Stimulated activated CD4-positive, alpha-beta T cell treated with anti-CD3 and anti-CD28 coated beads, Interleukin-2, amount 100 ng/mL, for 24 hours (primary cell): ENCODE measurements around the gene THTPA.

Experiments used
- DNase-seq, 2 donors: peaks; one replicate each; pipeline ENCODE4 v3.0.0-alpha.2; 2020

The THTPA gene

GRCh38 chr14:23551266-23552028 is 4.6 kb upstream of the THTPA start, which contains the start of gene ZFHX2:
ZFHX2 (minus strand) TSS chr14:23551765; CDS start chr14:23535325, 16,440 bp downstream.
- DNase-seq, result peak; percentile 84 to 90

DNA sequence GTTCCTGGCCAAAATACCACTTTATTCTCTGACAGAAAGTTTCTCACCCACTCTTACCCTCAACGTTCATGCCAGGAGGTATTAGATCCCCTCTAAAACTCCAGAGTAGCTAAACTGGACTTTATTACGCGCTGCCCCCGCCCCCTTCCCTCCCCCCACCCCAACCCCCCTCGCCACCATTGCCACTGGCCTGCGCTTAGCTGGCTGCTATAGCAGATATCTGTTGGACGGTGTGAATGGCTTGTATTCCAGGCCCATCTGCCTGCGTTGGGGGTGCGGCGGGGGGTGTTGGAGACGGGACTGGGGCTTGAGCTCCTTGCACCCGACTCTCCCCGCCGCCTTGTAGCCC is 564 bp upstream of the THTPA start:
- DNase-seq, result no peak

DNA sequence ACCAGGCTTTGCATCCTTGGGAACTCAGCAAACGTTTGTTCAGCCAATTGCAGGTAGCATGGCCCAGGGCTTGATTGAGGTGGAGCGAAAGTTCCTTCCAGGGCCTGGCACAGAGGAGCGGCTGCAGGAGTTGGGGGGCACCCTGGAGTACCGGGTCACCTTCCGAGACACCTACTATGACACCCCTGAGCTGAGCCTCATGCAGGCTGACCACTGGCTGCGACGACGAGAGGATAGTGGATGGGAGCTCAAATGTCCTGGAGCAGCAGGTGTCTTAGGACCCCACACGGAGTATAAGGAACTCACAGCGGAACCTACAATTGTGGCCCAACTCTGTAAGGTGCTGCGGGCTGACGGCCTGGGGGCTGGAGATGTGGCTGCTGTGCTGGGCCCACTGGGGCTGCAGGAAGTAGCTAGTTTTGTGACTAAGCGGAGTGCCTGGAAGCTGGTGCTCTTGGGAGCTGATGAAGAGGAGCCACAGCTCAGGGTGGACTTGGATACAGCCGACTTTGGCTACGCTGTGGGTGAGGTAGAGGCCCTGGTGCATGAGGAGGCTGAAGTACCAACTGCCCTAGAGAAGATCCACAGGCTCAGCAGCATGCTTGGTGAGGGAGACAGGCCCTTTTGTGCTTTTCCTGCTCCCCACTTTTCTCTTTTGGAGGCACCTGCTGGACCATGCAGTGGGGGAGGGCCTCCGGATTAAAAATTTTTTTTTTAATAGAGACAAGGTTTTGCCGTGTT is 799 bp downstream of the THTPA start:
- no peak for DNase-seq

GRCh38 chr14:23557521-23557920 is 1.4 kb downstream of the THTPA start:
- no peak for DNase-seq

DNA sequence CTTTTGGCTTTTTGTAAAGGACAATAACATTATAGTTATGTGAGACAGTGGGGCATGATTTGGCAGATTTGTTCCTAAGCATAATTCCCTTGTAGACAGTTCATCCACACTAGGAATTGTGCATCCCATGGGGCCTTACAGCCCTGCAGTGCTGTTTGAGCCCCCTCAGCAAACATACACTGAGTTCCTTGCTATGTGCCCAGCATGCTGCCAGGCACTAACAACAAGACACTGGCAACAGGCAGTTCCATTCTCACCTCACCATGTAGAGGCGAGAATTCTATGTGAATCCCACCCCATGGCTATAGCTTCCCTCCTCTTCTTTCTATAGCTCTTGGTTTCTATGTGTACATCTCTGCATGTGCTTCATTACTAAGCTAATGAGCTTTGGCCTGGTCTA is 1.9 kb downstream of the THTPA start:
- DNase-seq, result no peak

DNA sequence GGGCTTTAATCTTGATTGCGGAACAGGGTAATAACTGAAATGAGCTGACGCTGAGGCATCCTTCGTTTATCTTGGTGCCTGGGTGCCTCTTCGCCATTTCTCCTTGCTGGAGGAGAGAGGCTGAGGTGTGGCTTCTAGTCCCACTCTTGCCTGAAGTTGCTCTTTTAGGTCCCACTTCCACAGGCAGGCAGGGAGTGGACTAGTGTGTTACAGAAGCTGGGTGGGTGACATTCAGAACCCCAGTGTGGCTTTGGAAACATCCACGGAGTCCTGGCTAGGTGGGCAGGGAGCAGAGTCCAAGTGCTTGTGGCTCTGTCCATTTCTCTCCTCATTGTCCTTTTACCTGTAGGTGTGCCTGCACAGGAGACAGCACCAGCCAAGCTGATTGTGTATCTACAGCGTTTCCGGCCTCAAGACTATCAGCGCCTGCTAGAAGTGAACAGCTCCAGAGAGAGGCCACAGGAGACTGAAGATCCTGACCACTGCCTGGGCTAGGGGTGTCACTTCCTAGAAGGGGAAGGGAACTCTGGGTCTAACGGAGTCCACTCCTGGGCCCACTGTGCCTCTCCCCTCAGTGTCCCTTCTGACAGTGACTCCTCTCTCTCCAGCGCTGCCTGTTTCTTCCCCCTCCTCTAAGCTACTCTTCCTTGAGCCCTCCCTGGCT is 2.4 kb downstream of the THTPA start:
- no peak for DNase-seq

- peak; percentile 78 to 81 for DNase-seq
Measured at GRCh38 chr14:23559010-23559925, 3.2 kb downstream of the THTPA start.

DNA sequence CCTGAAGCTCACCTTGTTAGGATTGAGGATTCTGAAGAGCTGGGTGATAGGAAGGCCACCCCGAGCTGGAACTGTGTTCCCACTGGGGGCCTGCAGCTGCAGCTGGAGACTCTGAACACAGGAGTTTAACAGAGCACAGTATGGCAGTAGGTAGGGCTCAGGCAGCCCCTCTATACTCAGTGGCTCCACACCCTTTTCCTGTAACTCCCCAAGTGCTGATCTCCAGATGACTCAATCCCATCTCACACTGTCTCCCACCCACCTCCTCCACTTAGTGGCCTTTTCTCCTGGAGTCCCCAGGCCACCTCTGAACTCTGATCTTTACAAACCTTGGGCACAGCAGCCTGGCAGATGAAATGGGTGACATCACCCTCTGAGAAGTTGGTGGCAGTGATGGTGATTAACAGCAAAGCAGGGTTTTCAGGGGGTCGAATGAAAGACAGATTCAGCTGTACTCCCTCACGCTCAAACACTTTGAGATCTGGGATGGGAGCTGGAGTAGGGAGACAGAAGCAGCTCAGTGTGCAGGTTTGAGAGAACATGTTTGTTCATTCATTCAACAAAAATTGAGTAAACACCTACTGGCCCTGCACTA is 4.0 kb downstream of the THTPA start:
- no peak for DNase-seq

GRCh38 chr14:23561259-23561658 is 5.2 kb downstream of the THTPA start:
- no peak for DNase-seq

GRCh38 chr14:23561873-23562821 is 6.1 kb downstream of the THTPA start:
- DNase-seq, result no peak

DNA sequence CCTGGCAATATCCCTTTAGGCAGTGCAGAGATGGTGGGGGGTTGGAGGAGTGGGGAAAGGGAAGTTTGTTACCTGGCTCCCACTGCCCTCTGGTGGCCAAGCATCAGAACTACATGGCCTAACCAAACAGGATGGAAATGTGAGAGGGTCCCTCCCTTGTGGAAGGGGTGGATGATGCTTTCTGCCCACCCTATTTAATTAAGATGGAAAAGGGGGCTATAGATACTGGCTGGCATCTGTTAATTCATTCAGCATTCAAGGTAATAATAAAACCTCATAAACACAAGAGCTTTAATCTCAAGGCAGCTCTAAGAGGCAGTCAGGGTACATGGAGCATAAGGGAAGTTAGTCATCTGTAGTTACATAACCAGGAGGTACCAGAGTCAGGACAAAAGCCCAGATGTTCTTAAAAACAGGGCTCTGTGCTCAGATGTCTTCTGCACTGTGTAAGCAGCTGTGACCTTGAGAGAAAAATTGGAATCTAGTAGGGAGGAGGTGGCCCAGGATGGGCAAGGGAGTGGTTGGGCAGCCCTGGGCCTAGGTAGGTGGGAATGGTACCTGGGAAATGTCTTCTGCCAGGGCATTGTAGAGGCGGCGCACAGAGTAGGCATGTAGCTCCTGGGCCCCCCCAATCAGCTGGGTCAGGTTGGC is 6.9 kb downstream of the THTPA start:
- DNase-seq, result peak; percentile 67 to 70

- DNase-seq, result no peak
Measured at GRCh38 chr14:23563473-23564180, 7.6 kb downstream of the THTPA start.

DNA sequence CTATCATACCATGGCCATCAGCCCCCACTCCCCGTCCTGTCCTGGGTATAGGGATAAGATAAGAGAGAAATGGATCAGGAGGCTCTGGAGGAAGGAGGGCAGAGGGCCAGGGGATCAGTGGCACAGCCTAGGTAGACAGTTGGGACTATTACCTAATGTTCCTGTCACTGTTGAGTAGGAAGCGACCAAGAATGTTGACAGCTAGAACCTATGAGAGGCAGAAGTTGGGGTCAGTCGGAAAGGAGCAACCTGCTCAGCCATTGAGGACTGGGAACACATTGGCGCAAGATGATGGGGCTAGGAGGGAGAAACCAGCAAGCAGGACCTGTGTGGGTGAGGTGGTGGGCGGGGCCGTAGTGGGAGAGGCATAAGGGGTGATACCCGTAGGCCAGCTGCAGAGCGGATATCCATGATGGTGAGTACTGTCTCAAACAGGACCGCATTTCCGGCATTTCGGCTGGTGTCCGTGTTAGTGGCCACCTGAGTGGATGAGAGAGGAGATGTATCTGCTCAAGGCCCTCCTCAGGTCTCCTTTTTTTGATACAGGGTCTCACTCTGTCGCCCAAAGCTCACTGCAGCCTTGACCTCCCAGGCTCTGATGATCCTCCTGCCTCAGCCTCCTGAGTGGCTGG is 8.2 kb downstream of the THTPA start:
- DNase-seq, result no peak

DNA sequence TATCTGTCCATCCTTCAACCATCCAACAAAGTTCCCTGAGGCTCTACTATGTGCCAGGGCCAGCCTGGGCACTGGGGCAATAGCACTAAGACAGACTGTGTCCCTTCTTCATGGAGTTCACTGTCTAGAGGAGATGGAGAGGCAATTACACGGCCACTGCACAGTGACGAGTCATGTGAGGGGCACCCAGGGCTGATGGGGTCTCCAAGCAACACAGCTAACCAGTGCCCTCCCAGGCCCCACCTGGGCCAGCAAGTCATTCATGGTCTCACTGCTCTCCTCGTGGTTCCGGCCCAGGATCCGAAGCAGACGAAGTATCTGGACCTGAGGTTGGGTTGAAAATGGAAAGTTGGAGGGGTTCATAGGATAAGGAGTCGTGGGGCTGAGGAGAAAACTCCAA is 8.8 kb downstream of the THTPA start:
- no peak for DNase-seq

- no peak for DNase-seq
Measured at GRCh38 chr14:23565626-23566025, 9.6 kb downstream of the THTPA start.

DNA sequence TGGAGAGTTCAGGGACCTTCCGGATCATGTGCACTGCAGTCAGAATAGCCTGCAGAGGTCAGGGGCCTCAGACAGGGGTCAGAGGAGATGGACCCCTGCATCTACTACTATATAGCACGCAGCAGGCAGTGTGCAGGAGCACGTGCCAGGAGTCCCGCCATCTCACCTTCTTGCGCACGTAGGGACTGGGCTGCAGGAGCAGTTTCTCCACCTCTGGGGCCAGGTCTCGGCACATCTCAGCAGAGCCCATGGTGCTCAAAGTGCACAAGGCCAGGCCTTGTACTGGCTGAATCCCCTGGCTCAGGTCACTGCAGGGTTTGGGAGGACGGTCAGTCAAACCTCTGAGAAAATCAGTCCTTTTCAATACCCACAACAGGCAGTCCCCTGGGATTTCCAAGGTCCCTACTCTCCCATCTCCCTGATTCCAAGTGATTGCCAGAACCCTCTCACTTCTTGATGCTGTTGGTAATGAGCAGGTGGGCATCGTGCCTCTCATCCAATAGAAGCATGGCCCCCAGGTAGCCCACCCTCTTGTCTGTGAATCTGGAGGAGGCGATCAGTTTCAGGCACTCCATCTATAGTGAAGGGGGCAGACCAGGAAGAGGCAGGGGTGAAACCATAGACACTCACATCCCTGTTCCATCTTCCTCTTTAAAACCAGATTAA is 10.2 kb downstream of the THTPA start:
- DNase-seq, result no peak

- no peak for DNase-seq
Measured at GRCh38 chr14:23566778-23567185, 10.7 kb downstream of the THTPA start.

GRCh38 chr14:23567186-23568020 is 11.3 kb downstream of the THTPA start, which contains the start of gene AP1G2:
AP1G2 (minus strand) TSS chr14:23567791; CDS start chr14:23567314, 477 bp downstream.
- DNase-seq, result peak; percentile 91 to 94
